HEK293 (cell line): ENCODE data around the gene POLN.
A peak's percentile ranks its signal among the peaks of the same experiment; 100 is the strongest.

Experiments
- CTCF ChIA-PET: fragments of 350-600 bp; formaldehyde crosslinking; extraction: SDS; loops from one replicate; lab custom pipeline; 2021; ENCODE audit warnings: antibody characterized with exemption; lab: Yijun Ruan, JAX
- POLR2A ChIA-PET: fragments of 300-600 bp; formaldehyde crosslinking; extraction: SDS; loops from one replicate; lab custom pipeline; 2020; ENCODE audit warnings: antibody characterized with exemption, inconsistent platforms; lab: Yijun Ruan, JAX
- H3K27ac ChIP-seq: fragments of 200-500 bp; sonication (Bioruptor generic); 2 replicates; pipeline ENCODE4 v1.5.1; 2014; ENCODE audit warnings: low read depth, low read length, control low read depth, inconsistent platforms; ENCODE audit errors: extremely low read depth
- H3K36me3 ChIP-seq, 2 experiments: fragments of 200-500 bp in 1 of 2; sonication (Bioruptor generic) in 1 of 2; 1 replicate in 1 of 2; 2 replicates in 1 of 2; pipeline ENCODE4 v1.5.1; 2014 to 2017; ENCODE audit warnings: inconsistent platforms in 2 of 2, low read length in 2 of 2; ENCODE audit not compliant: control insufficient read depth in 2 of 2, insufficient read depth in 1 of 2
- H3K4me1 ChIP-seq: fragments of 200-500 bp; sonication (Bioruptor generic); 2 replicates; pipeline ENCODE4 v1.5.1; 2014; ENCODE audit warnings: mild to moderate bottlenecking, low read length, inconsistent platforms; ENCODE audit not compliant: control insufficient read depth, insufficient read depth
- H3K4me3 ChIP-seq: 2 replicates; pipeline ENCODE4 v1.5.1; 2011; ENCODE audit warnings: low read depth, mild to moderate bottlenecking, control low read depth, low read length, moderate library complexity
- H3K9me3 ChIP-seq: fragments of 200-500 bp; sonication (Bioruptor generic); 2 replicates; pipeline ENCODE4 v1.5.1; 2014; ENCODE audit warnings: low read depth, low read length, inconsistent platforms; ENCODE audit not compliant: control insufficient read depth, insufficient read depth
- GLIS2 ChIP-seq: fragments of 450-650 bp; formaldehyde crosslinking; IDR thresholded peaks from 2 replicates; pipeline ENCODE4 v1.5.1; 2016; ENCODE audit warnings: missing biosample characterization, missing genetic modification characterization
- MYNN ChIP-seq: fragments of 450-650 bp; formaldehyde crosslinking; IDR thresholded peaks from 2 replicates; pipeline ENCODE4 v1.5.1; 2016; ENCODE audit warnings: missing biosample characterization, missing genetic modification characterization, borderline replicate concordance
- SP3 ChIP-seq: fragments of 450-650 bp; formaldehyde crosslinking; IDR thresholded peaks from 2 replicates; pipeline ENCODE4 v1.5.1; 2016; ENCODE audit warnings: missing biosample characterization, missing genetic modification characterization
- ZBTB8A ChIP-seq: fragments of 450-650 bp; formaldehyde crosslinking; IDR thresholded peaks from 2 replicates; pipeline ENCODE4 v1.5.1; 2016; ENCODE audit warnings: missing biosample characterization, missing genetic modification characterization
- ZFHX2 ChIP-seq: fragments of 450-650 bp; formaldehyde crosslinking; conservative IDR thresholded peaks from 2 replicates; pipeline ENCODE4 v1.5.1; 2016; ENCODE audit warnings: missing biosample characterization, missing genetic modification characterization
- ZIC2 ChIP-seq: fragments of 450-650 bp; formaldehyde crosslinking; IDR thresholded peaks from 2 replicates; pipeline ENCODE4 v1.5.1; 2016; ENCODE audit warnings: missing biosample characterization, missing genetic modification characterization
- ZNF10 ChIP-seq: fragments of 450-650 bp; formaldehyde crosslinking; IDR thresholded peaks from 2 replicates; pipeline ENCODE4 v1.5.1; 2017; ENCODE audit warnings: missing biosample characterization, missing genetic modification characterization
- ZNF112 ChIP-seq: fragments of 450-650 bp; formaldehyde crosslinking; IDR thresholded peaks from 2 replicates; pipeline ENCODE4 v1.5.0; 2017; ENCODE audit warnings: missing biosample characterization, missing genetic modification characterization
- ZNF157 ChIP-seq: fragments of 450-650 bp; formaldehyde crosslinking; IDR thresholded peaks from 2 replicates; pipeline ENCODE4 v1.5.1; 2016; ENCODE audit warnings: missing biosample characterization, missing genetic modification characterization
- ZNF16 ChIP-seq: fragments of 450-650 bp; formaldehyde crosslinking; IDR thresholded peaks from 2 replicates; pipeline ENCODE4 v1.5.1; 2016; ENCODE audit warnings: low read depth, missing biosample characterization, missing genetic modification characterization
- ZNF202 ChIP-seq: fragments of 450-650 bp; formaldehyde crosslinking; IDR thresholded peaks from 2 replicates; pipeline ENCODE4 v1.5.1; 2016; ENCODE audit warnings: missing biosample characterization, missing genetic modification characterization, borderline replicate concordance
- ZNF274 ChIP-seq, 2 experiments: fragments of 200-500 bp in 1 of 2; fragments of 450-650 bp in 1 of 2; sonication (Bioruptor generic) in 1 of 2; formaldehyde crosslinking in 1 of 2; IDR thresholded peaks; 2 replicates each; pipeline versions ENCODE4 v1.5.1 to v1.6.1; 2014 to 2016; ENCODE audit warnings: borderline replicate concordance in 1 of 2, inconsistent platforms in 1 of 2, low read length in 1 of 2, missing biosample characterization in 1 of 2, missing genetic modification characterization in 1 of 2
- ZNF366 ChIP-seq: fragments of 450-650 bp; formaldehyde crosslinking; conservative IDR thresholded peaks from 2 replicates; pipeline ENCODE4 v1.5.1; 2016; ENCODE audit warnings: missing biosample characterization, missing genetic modification characterization
- ZNF521 ChIP-seq: fragments of 450-650 bp; formaldehyde crosslinking; IDR thresholded peaks from 2 replicates; pipeline ENCODE4 v1.5.1; 2017; ENCODE audit warnings: missing biosample characterization, mild to moderate bottlenecking, missing genetic modification characterization
- ZNF558 ChIP-seq: fragments of 450-650 bp; formaldehyde crosslinking; IDR thresholded peaks from 2 replicates; pipeline ENCODE4 v1.5.1; 2016; ENCODE audit warnings: missing biosample characterization, missing genetic modification characterization
- ZNF600 ChIP-seq: fragments of 450-650 bp; formaldehyde crosslinking; IDR thresholded peaks from 2 replicates; pipeline ENCODE4 v1.5.1; 2016; ENCODE audit warnings: missing biosample characterization, missing genetic modification characterization
- ZNF629 ChIP-seq: fragments of 450-650 bp; formaldehyde crosslinking; IDR thresholded peaks from 2 replicates; pipeline ENCODE4 v1.5.1; 2017; ENCODE audit warnings: missing biosample characterization, missing genetic modification characterization
- ZNF654 ChIP-seq: fragments of 450-650 bp; formaldehyde crosslinking; IDR thresholded peaks from 2 replicates; pipeline ENCODE4 v1.5.1; 2016; ENCODE audit warnings: low read depth, missing biosample characterization, missing genetic modification characterization
- ZNF76 ChIP-seq: fragments of 450-650 bp; formaldehyde crosslinking; IDR thresholded peaks from 2 replicates; pipeline ENCODE4; 2016; ENCODE audit warnings: low read depth, missing biosample characterization, missing genetic modification characterization, borderline replicate concordance
- ZNF843 ChIP-seq: fragments of 450-650 bp; formaldehyde crosslinking; IDR thresholded peaks from 2 replicates; pipeline ENCODE4 v1.5.1; 2016; ENCODE audit warnings: missing biosample characterization, missing genetic modification characterization
- TF ChIP-seq, protein P1 (sequence below): fragments of 450-650 bp; formaldehyde crosslinking; IDR thresholded peaks from 2 replicates; pipeline ENCODE4 v1.5.1; 2016; ENCODE audit warnings: missing biosample characterization, missing genetic modification characterization
- TF ChIP-seq, protein P2 (sequence below): fragments of 450-650 bp; formaldehyde crosslinking; IDR thresholded peaks from 2 replicates; pipeline ENCODE4 v1.5.1; 2016; ENCODE audit warnings: missing biosample characterization, missing genetic modification characterization
- TF ChIP-seq, protein P3 (sequence below): fragments of 450-650 bp; formaldehyde crosslinking; IDR thresholded peaks from 2 replicates; pipeline ENCODE4 v1.5.1; 2016; ENCODE audit warnings: missing biosample characterization, missing genetic modification characterization
- TF ChIP-seq, protein P4 (sequence below): fragments of 450-650 bp; formaldehyde crosslinking; IDR thresholded peaks from 2 replicates; pipeline ENCODE4 v1.5.0; 2017; ENCODE audit warnings: missing biosample characterization, missing genetic modification characterization, borderline replicate concordance

The POLN gene

DNA sequence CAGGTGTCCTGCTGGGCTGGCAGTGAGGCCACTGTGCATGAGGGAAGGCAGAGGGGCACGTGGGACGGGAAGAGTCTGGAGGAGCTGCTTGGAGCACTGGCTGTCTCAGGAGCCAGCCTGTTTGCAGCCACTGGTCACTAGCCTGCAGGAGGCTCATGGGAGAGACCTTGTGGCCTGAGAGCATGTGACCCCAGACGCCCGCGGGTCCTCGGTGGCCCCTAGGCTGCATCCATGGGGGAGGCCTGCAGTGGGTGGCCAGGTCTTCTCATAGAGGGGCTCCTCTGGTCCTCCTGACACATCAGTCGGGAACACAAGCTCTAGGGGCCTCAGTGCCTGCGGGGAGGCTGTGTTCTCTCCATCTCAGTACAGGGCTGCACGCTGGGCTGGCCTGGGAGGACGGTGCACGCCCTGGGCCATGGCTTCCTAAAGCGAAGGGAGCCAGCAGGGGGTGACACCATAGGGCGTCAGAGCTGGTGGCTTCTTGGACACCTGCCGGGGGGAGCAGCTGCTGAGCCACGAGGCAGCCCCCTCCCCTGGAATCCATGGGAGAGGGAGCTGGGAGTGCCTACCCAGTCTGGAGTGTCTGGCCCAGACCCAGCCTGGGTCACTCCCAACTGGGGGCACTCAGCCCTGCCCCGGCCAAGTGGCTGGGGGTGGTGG, 170.5 kb downstream of the POLN start:
- no peak overlapping the region for H3K4me3 ChIP-seq
- POLR2A ChIA-PET, result no interaction called here
- no peaks in the 10 kb centered on the region for H3K9me3 ChIP-seq
- TF ChIP-seq, protein P1, sequence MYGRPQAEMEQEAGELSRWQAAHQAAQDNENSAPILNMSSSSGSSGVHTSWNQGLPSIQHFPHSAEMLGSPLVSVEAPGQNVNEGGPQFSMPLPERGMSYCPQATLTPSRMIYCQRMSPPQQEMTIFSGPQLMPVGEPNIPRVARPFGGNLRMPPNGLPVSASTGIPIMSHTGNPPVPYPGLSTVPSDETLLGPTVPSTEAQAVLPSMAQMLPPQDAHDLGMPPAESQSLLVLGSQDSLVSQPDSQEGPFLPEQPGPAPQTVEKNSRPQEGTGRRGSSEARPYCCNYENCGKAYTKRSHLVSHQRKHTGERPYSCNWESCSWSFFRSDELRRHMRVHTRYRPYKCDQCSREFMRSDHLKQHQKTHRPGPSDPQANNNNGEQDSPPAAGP (tag by site-specific recombination), result 0 out of 2 replicates have a peak, but pooled peaks have one; percentile 23
- TF ChIP-seq ZIC2 (tag by site-specific recombination) (peak; percentile 96), ZNF157 (tag by site-specific recombination) (no peak), ZNF600 (tag by site-specific recombination) (peak; percentile 45; the same call in 1 of the 2 replicates), ZNF202 (tag by site-specific recombination) (no peak), ZNF76 (tag by site-specific recombination) (0 out of 2 replicates have a peak, but pooled peaks have one; percentile 42), ZBTB8A (tag by site-specific recombination) (peak; percentile 34; the same call in 1 of the 2 replicates), ZNF366 (tag by site-specific recombination) (0 out of 2 replicates have a peak, but pooled peaks have one; percentile 11), GLIS2 (tag by site-specific recombination) (peak; percentile 22; the same call in 1 of the 2 replicates), ZFHX2 (tag by site-specific recombination) (0 out of 2 replicates have a peak, but pooled peaks have one; percentile 4), ZNF843 (tag by site-specific recombination) (no peak)
- TF ChIP-seq, protein P2, sequence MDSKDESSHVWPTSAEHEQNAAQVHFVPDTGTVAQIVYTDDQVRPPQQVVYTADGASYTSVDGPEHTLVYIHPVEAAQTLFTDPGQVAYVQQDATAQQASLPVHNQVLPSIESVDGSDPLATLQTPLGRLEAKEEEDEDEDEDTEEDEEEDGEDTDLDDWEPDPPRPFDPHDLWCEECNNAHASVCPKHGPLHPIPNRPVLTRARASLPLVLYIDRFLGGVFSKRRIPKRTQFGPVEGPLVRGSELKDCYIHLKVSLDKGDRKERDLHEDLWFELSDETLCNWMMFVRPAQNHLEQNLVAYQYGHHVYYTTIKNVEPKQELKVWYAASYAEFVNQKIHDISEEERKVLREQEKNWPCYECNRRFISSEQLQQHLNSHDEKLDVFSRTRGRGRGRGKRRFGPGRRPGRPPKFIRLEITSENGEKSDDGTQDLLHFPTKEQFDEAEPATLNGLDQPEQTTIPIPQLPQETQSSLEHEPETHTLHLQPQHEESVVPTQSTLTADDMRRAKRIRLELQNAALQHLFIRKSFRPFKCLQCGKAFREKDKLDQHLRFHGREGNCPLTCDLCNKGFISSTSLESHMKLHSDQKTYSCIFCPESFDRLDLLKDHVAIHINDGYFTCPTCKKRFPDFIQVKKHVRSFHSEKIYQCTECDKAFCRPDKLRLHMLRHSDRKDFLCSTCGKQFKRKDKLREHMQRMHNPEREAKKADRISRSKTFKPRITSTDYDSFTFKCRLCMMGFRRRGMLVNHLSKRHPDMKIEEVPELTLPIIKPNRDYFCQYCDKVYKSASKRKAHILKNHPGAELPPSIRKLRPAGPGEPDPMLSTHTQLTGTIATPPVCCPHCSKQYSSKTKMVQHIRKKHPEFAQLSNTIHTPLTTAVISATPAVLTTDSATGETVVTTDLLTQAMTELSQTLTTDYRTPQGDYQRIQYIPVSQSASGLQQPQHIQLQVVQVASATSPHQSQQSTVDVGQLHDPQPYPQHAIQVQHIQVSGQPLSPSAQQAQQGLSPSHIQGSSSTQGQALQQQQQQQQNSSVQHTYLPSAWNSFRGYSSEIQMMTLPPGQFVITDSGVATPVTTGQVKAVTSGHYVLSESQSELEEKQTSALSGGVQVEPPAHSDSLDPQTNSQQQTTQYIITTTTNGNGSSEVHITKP (tag by site-specific recombination), result no peak
- H3K4me1 ChIP-seq, result no peaks in the 10 kb centered on the region
- CTCF ChIA-PET, result no interaction called here
- H3K36me3 ChIP-seq, result peaks cover 0 to 5% of the 10 kb centered on the region in 2 experiments; a peak in 1 of 3 replicates
- H3K27ac ChIP-seq, result no peak overlapping the region

DNA sequence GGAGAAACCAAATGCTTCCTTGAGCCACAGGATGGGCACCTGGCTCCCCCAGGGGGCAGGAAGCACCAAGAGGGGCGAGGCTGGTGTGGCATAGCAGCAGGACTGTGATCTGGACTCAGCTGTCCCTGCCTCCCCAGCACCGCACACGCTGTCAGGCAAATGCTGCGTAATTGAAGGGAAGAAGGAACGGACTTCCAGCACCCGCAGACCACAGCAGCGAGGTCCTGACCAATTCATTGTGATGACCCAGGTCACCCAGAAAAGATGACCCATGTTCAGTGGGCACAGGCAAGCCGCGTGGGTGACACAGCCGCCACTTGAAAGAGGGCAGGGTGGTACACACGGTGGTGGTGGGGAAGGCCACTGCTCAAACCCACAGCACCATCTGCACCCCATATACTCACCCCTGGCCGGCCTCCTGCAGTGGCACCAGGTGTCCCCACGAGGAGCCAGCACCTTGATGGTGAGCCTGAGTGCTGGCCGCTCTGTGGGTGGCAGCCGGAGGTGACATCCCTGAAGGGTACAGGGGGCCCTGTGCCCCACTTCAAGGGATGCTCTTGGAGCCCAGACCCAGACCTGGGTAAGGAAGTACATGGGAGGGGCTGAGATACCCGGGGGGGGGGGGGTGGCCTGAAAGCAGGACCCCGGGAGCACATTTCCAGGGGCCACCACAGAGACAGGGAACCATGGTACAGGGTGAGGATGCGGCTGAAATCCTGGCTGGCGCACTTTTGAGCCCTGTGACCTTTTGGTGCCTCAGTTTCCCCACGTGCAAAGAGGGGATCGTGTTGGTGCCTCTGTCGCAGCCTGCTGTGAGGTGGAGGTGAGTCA, 171.3 kb downstream of the POLN start:
- H3K27ac ChIP-seq, result no peak overlapping the region
- H3K4me3 ChIP-seq, result no peak overlapping the region
- H3K9me3 ChIP-seq, result no peaks in the 10 kb centered on the region
- ChIA-PET POLR2A (no interaction called here), CTCF (no interaction called here)
- no peaks in the 10 kb centered on the region for H3K4me1 ChIP-seq
- peaks cover 0 to 5% of the 10 kb centered on the region in 2 experiments; a peak in 1 of 3 replicates for H3K36me3 ChIP-seq
- TF ChIP-seq ZNF112 (tag by site-specific recombination) (no peak), ZNF521 (tag by site-specific recombination) (no peak), ZNF654 (tag by site-specific recombination) (no peak), ZNF16 (tag by site-specific recombination) (no peak), ZNF600 (tag by site-specific recombination) (peak; percentile 83), ZNF274 (IDR thresholded peaks at IDR 0.05; ENCODE audit: low read length) (no peak), ZNF274 (tag by site-specific recombination; IDR thresholded peaks at IDR 0.05; ENCODE audit: borderline replicate concordance) (no peak), ZNF558 (tag by site-specific recombination) (no peak), ZNF76 (tag by site-specific recombination) (no peak), MYNN (no peak), ZNF10 (tag by site-specific recombination) (no peak), ZNF629 (tag by site-specific recombination) (0 out of 2 replicates have a peak, but pooled peaks have one; percentile 21), SP3 (tag by site-specific recombination) (no peak)
- TF ChIP-seq, protein P3, sequence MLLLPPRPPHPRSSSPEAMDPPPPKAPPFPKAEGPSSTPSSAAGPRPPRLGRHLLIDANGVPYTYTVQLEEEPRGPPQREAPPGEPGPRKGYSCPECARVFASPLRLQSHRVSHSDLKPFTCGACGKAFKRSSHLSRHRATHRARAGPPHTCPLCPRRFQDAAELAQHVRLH, result no peak
- TF ChIP-seq, protein P4, sequence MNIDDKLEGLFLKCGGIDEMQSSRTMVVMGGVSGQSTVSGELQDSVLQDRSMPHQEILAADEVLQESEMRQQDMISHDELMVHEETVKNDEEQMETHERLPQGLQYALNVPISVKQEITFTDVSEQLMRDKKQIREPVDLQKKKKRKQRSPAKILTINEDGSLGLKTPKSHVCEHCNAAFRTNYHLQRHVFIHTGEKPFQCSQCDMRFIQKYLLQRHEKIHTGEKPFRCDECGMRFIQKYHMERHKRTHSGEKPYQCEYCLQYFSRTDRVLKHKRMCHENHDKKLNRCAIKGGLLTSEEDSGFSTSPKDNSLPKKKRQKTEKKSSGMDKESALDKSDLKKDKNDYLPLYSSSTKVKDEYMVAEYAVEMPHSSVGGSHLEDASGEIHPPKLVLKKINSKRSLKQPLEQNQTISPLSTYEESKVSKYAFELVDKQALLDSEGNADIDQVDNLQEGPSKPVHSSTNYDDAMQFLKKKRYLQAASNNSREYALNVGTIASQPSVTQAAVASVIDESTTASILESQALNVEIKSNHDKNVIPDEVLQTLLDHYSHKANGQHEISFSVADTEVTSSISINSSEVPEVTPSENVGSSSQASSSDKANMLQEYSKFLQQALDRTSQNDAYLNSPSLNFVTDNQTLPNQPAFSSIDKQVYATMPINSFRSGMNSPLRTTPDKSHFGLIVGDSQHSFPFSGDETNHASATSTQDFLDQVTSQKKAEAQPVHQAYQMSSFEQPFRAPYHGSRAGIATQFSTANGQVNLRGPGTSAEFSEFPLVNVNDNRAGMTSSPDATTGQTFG (tag by site-specific recombination), result no peak
